ENCODE results near the gene SCNM1. TPM values are rescaled to one million over a fixed set of nuclear protein-coding genes. Genes with fewer than 3 reads are reported as not detected.
A peak's percentile ranks its signal among the peaks of the same experiment; 100 is the strongest.

The SCNM1 gene
- total RNA-seq, 1 donor from 2014 or later: 22.1 TPM

- no peaks in the 10 kb centered on the region for H3K36me3 ChIP-seq
- intact Hi-C loops (cut with DNase I): no loop called here
- H3K4me1 ChIP-seq: peaks cover 45% of the 10 kb centered on the region
- H3K27me3 ChIP-seq: no peaks in the 10 kb centered on the region
- no peaks in the 10 kb centered on the region for H3K9me3 ChIP-seq
- H3K27ac ChIP-seq: peak overlapping the region; percentile 81
- DNase-seq (ENCODE audit: extremely low spot score in 2 of 2): no peak
- peak overlapping the region; percentile 54 to 64 for H3K4me3 ChIP-seq
- TF ChIP-seq POLR2A (IDR thresholded peaks at IDR 0.05) (no peak), CTCF (IDR thresholded peaks at IDR 0.05) (no peak), POLR2AphosphoS5 (IDR thresholded peaks at IDR 0.05; ENCODE audit: insufficient read depth in 1 of 2, low read depth in 1 of 2) (no peak)
Measured at GRCh38 chr1:151147132-151147503, 18.8 kb upstream of the SCNM1 start.

GRCh38 chr1:151147665-151148064 lies 18.3 kb upstream of the SCNM1 start:
- Histone ChIP-seq H3K9me3 (no peaks in the 10 kb centered on the region), H3K36me3 (no peaks in the 10 kb centered on the region), H3K4me1 (peaks cover 43% of the 10 kb centered on the region), H3K4me3 (peak overlapping the region in 1 of 2 donors; percentile 54), H3K27ac (peak overlapping the region; percentile 81), H3K27me3 (no peaks in the 10 kb centered on the region)
- TF ChIP-seq POLR2AphosphoS5 (IDR thresholded peaks at IDR 0.05; ENCODE audit: insufficient read depth in 1 of 2, low read depth in 1 of 2) (no peak), CTCF (IDR thresholded peaks at IDR 0.05) (no peak), POLR2A (IDR thresholded peaks at IDR 0.05) (no peak)
- DNase-seq (ENCODE audit: extremely low spot score in 2 of 2): no peak
- intact Hi-C loops (cut with DNase I): no loop called here

- H3K9me3 ChIP-seq: no peaks in the 10 kb centered on the region
- H3K27me3 ChIP-seq: no peaks in the 10 kb centered on the region
- TF ChIP-seq POLR2AphosphoS5 (IDR thresholded peaks at IDR 0.05; ENCODE audit: insufficient read depth in 1 of 2, low read depth in 1 of 2) (no peak), CTCF (IDR thresholded peaks at IDR 0.05) (no peak), POLR2A (IDR thresholded peaks at IDR 0.05) (no peak)
- intact Hi-C loops (cut with DNase I): loop anchor here (5.0 kb wide), 2 partner anchors 54 to 129 kb away; no protein-coding TSS in a partner anchor
- H3K4me1 ChIP-seq: peaks cover 8% of the 10 kb centered on the region
- H3K36me3 ChIP-seq: peaks cover 0 to 36% of the 10 kb centered on the region in 2 donors
- no peak for DNase-seq (ENCODE audit: extremely low spot score in 2 of 2)
- H3K27ac ChIP-seq: no peak within 1 kb of the TSS
- H3K4me3 ChIP-seq: peak within 1 kb of the TSS; percentile 12 to 21
Measured at GRCh38 chr1:151156515-151156819, 9.5 kb upstream of the SCNM1 start, which contains the start of gene TNFAIP8L2. TNFAIP8L2 (plus strand) TSS chr1:151156649; CDS start chr1:151158698, 2,049 bp downstream.

- peak overlapping the region; percentile 12 to 21 for H3K4me3 ChIP-seq
- no peaks in the 10 kb centered on the region for H3K9me3 ChIP-seq
- TF ChIP-seq POLR2AphosphoS5 (IDR thresholded peaks at IDR 0.05; ENCODE audit: insufficient read depth in 1 of 2, low read depth in 1 of 2) (no peak), POLR2A (IDR thresholded peaks at IDR 0.05) (no peak), CTCF (IDR thresholded peaks at IDR 0.05) (no peak)
- no peak for DNase-seq (ENCODE audit: extremely low spot score in 2 of 2)
- H3K27me3 ChIP-seq: no peaks in the 10 kb centered on the region
- peaks cover 0 to 42% of the 10 kb centered on the region in 2 donors for H3K36me3 ChIP-seq
- intact Hi-C loops (cut with DNase I): loop anchor here (5.0 kb wide), 2 partner anchors 55 to 130 kb away; no protein-coding TSS in a partner anchor
- H3K4me1 ChIP-seq: peaks cover 8% of the 10 kb centered on the region
- H3K27ac ChIP-seq: no peak overlapping the region
Measured at GRCh38 chr1:151157067-151157531, 8.8 kb upstream of the SCNM1 start.

- Histone ChIP-seq H3K4me3 (no peak overlapping the region), H3K27me3 (no peaks in the 10 kb centered on the region), H3K27ac (no peak overlapping the region), H3K36me3 (peaks cover 0 to 42% of the 10 kb centered on the region in 2 donors), H3K9me3 (no peaks in the 10 kb centered on the region), H3K4me1 (peaks cover 8% of the 10 kb centered on the region)
- intact Hi-C loops (cut with DNase I): loop anchor here (5.0 kb wide), 2 partner anchors 56 to 131 kb away; no protein-coding TSS in a partner anchor
- no peak for DNase-seq (ENCODE audit: extremely low spot score in 2 of 2)
- TF ChIP-seq POLR2A (IDR thresholded peaks at IDR 0.05): no peak
- no peak for TF ChIP-seq POLR2AphosphoS5 (IDR thresholded peaks at IDR 0.05; ENCODE audit: insufficient read depth in 1 of 2, low read depth in 1 of 2)
- TF ChIP-seq CTCF (IDR thresholded peaks at IDR 0.05): no peak
Measured at GRCh38 chr1:151158326-151158725, 7.6 kb upstream of the SCNM1 start.
